Ishikawa (cell line): ENCODE data around the gene COL4A2.

ENCODE experiments used
- CEBPB ChIP-seq: IDR thresholded peaks from 2 replicates; pipeline ENCODE4 v1.6.1; 2012
- CREB1 ChIP-seq: IDR thresholded peaks from 2 replicates; pipeline ENCODE4 v1.6.1; 2012; ENCODE audit warnings: low read depth
- EGR1 ChIP-seq: IDR thresholded peaks from 2 replicates; pipeline ENCODE4 v1.6.1; 2012
- TAF1 ChIP-seq: IDR thresholded peaks from 2 replicates; pipeline ENCODE4 v1.6.1; 2012; ENCODE audit warnings: low read depth, mild to moderate bottlenecking
- TF ChIP-seq, protein P1 (sequence below): IDR thresholded peaks from 2 replicates; pipeline ENCODE4 v1.6.1; 2012

DNA sequence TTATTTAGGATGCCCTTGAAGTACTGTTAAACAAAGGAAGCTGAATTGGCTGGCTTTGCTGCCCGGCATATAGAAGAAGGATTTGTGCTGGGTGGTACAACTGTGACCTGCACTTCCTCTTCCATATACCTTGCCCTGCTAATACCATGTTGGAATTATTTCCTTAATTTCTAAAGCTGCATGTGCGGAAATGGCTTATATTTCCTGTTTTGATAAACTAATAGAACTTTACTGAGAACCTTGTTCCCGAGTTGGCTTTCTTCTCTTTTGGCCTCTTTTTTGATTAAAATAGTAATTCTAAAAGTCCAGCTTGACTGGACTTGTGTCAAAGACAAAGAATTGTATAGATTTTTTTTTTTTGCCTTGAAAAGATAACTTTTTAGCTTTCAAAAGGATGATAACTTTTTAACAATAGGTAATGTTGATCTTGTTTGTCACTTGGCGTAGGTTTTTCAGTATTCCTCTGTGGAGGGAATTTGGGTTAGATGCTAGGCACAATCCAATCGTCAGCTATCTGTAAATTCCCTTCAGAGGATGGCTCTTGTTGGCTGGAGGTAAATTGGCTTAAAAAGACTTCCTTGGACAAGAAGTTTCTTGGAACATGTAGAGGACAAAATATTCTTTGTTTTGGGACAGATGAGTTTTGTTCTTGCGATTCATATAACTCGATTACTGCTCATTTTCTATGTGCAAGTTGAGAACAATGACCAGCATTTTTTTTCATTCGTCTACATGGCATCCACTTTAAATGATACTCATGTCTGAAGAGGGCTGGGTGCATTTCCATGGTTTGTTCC is 41.4 kb downstream of the COL4A2 start:
- TF ChIP-seq TAF1 (no peak), CEBPB (no peak), CREB1 (no peak), EGR1 (no peak)
- TF ChIP-seq, protein P1, sequence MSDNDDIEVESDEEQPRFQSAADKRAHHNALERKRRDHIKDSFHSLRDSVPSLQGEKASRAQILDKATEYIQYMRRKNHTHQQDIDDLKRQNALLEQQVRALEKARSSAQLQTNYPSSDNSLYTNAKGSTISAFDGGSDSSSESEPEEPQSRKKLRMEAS, result no peak
